GM23338 (cell line): ENCODE data around the gene IER5. TPM values are rescaled to one million over a fixed set of nuclear protein-coding genes. Genes with fewer than 3 reads are reported as not detected.

Experiments
- CREB1 ChIP-seq: fragments of 250-450 bp; sonication (Bioruptor Pico); IDR thresholded peaks from 2 replicates; pipeline ENCODE4 v1.5.0; 2020; ENCODE audit warnings: low read depth, mild to moderate bottlenecking, moderate library complexity
- ETS1 ChIP-seq: IDR thresholded peaks from 2 replicates; pipeline ENCODE4 v1.6.1; 2016; ENCODE audit warnings: antibody characterized with exemption
- EZH2phosphoT487 ChIP-seq: fragments of 200-600 bp; sonication (generic); IDR thresholded peaks from one replicate; pipeline ENCODE4 v1.8.1; 2018; ENCODE audit warnings: antibody characterized with exemption; ENCODE audit not compliant: unreplicated experiment
- JUNB ChIP-seq: IDR thresholded peaks from one replicate; pipeline ENCODE4 v1.6.1; 2016; ENCODE audit warnings: antibody characterized with exemption; ENCODE audit not compliant: unreplicated experiment
- REST ChIP-seq: IDR thresholded peaks from one replicate; pipeline ENCODE4 v1.6.1; 2018; ENCODE audit warnings: antibody characterized with exemption; ENCODE audit not compliant: unreplicated experiment
- ZNF114 ChIP-seq: fragments of 250-450 bp; sonication (Bioruptor Pico); IDR thresholded peaks from 2 replicates; pipeline ENCODE4 v1.5.0; 2020; ENCODE audit warnings: mild to moderate bottlenecking, moderate library complexity
- ZNF331 ChIP-seq: fragments of 250-450 bp; sonication (Bioruptor Pico); IDR thresholded peaks from 2 replicates; pipeline ENCODE4 v1.5.0; 2020; ENCODE audit warnings: low read depth, mild to moderate bottlenecking, moderate library complexity
- polyA plus RNA-seq: library from polyadenylated mRNA; unstranded; fragments of >200 nt; fragmentation: Nextera tagmentation; extraction: Ambion mirVana; gene quantifications from 2 replicates; pipeline ENCODE4 v1.2.1, GENCODE V29; 2016
- total RNA-seq: library from RNA; depleted of rRNA; stranded (reverse); fragments of >200 nt; shearing (Covaris generic); gene quantifications from 2 replicates; pipeline ENCODE4 v1.2.3, GENCODE V29; 2014
- TF ChIP-seq, protein P1 (sequence below): fragments of 250-450 bp; sonication (Bioruptor Pico); IDR thresholded peaks from 2 replicates; pipeline ENCODE4 v1.5.0; 2020; ENCODE audit warnings: mild to moderate bottlenecking, moderate library complexity

Gene IER5
- total and polyA plus RNA-seq, 2 experiments from 2014 or later = 3.8 to 9.5 TPM

DNA sequence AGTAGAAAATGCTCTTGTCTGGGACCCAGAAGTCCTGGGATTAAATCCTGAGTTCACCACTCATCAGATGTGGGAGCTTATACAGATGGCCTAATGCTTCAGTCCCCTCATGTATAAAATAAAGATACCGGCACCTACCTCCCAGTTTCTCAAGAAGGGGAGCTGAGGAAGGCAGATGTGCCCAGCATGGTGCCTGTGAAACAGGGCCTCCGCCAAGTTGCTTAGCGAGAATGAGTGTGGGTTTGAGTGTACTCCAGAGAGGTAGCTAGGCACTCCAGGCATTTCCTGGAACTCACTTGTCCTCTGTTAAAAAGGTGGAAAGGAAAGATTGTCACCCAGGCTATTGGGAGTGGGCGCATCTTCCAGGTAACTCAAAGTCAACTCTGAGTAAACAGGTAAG is 37.8 kb downstream of the IER5 start (continued):
- TF ChIP-seq, protein P1, sequence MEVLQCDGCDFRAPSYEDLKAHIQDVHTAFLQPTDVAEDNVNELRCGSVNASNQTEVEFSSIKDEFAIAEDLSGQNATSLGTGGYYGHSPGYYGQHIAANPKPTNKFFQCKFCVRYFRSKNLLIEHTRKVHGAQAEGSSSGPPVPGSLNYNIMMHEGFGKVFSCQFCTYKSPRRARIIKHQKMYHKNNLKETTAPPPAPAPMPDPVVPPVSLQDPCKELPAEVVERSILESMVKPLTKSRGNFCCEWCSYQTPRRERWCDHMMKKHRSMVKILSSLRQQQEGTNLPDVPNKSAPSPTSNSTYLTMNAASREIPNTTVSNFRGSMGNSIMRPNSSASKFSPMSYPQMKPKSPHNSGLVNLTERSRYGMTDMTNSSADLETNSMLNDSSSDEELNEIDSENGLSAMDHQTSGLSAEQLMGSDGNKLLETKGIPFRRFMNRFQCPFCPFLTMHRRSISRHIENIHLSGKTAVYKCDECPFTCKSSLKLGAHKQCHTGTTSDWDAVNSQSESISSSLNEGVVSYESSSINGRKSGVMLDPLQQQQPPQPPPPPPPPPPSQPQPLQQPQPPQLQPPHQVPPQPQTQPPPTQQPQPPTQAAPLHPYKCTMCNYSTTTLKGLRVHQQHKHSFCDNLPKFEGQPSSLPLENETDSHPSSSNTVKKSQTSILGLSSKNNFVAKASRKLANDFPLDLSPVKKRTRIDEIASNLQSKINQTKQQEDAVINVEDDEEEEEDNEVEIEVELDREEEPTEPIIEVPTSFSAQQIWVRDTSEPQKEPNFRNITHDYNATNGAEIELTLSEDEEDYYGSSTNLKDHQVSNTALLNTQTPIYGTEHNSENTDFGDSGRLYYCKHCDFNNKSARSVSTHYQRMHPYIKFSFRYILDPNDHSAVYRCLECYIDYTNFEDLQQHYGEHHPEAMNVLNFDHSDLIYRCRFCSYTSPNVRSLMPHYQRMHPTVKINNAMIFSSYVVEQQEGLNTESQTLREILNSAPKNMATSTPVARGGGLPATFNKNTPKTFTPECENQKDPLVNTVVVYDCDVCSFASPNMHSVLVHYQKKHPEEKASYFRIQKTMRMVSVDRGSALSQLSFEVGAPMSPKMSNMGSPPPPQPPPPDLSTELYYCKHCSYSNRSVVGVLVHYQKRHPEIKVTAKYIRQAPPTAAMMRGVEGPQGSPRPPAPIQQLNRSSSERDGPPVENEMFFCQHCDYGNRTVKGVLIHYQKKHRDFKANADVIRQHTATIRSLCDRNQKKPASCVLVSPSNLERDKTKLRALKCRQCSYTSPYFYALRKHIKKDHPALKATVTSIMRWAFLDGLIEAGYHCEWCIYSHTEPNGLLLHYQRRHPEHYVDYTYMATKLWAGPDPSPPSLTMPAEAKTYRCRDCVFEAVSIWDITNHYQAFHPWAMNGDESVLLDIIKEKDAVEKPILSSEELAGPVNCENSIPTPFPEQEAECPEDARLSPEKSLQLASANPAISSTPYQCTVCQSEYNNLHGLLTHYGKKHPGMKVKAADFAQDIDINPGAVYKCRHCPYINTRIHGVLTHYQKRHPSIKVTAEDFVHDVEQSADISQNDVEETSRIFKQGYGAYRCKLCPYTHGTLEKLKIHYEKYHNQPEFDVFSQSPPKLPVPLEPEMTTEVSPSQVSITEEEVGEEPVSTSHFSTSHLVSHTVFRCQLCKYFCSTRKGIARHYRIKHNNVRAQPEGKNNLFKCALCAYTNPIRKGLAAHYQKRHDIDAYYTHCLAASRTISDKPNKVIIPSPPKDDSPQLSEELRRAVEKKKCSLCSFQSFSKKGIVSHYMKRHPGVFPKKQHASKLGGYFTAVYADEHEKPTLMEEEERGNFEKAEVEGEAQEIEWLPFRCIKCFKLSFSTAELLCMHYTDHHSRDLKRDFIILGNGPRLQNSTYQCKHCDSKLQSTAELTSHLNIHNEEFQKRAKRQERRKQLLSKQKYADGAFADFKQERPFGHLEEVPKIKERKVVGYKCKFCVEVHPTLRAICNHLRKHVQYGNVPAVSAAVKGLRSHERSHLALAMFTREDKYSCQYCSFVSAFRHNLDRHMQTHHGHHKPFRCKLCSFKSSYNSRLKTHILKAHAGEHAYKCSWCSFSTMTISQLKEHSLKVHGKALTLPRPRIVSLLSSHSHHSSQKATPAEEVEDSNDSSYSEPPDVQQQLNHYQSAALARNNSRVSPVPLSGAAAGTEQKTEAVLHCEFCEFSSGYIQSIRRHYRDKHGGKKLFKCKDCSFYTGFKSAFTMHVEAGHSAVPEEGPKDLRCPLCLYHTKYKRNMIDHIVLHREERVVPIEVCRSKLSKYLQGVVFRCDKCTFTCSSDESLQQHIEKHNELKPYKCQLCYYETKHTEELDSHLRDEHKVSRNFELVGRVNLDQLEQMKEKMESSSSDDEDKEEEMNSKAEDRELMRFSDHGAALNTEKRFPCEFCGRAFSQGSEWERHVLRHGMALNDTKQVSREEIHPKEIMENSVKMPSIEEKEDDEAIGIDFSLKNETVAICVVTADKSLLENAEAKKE = no peak
- no peak for TF ChIP-seq ZNF114
- no peak for TF ChIP-seq ZNF331
- TF ChIP-seq CREB1 = no peak
- TF ChIP-seq REST = no peak
- TF ChIP-seq EZH2phosphoT487 = no peak
- no peak for TF ChIP-seq ETS1
- TF ChIP-seq JUNB = no peak
